ENCODE measurements around the gene RABL2B.
"Not testable (repeated sequence)": the region's sequence is repeated elsewhere in the genome, so short reads cannot be mapped to it uniquely, and the experiment has no call there.

- not testable (repeated sequence) for TF ChIP-seq POLR2AphosphoS5 (IDR thresholded peaks at IDR 0.05; ENCODE audit: low read depth, low read length); CTCF (IDR thresholded peaks at IDR 0.05); SIN3A (IDR thresholded peaks at IDR 0.05; ENCODE audit: borderline replicate concordance, insufficient read depth, low read depth, low read length); REST (IDR thresholded peaks at IDR 0.05; ENCODE audit: insufficient read depth in 1 of 2, low read depth in 2 of 2, low read length in 1 of 2)
These were observed 28.2 kb downstream of the RABL2B start for GRCh38 chr22:50755251-50755650.
